C4-2B (cell line): ENCODE data around the gene NME7.

ENCODE experiments used
- CTCF ChIP-seq: fragments of 450-650 bp; conservative IDR thresholded peaks from 2 replicates; pipeline ENCODE4 v1.5.1; 2017; ENCODE audit warnings: mild to moderate bottlenecking
- ZFX ChIP-seq: fragments of 450-650 bp; IDR thresholded peaks from 2 replicates; pipeline ENCODE4 v1.6.1; 2017

DNA sequence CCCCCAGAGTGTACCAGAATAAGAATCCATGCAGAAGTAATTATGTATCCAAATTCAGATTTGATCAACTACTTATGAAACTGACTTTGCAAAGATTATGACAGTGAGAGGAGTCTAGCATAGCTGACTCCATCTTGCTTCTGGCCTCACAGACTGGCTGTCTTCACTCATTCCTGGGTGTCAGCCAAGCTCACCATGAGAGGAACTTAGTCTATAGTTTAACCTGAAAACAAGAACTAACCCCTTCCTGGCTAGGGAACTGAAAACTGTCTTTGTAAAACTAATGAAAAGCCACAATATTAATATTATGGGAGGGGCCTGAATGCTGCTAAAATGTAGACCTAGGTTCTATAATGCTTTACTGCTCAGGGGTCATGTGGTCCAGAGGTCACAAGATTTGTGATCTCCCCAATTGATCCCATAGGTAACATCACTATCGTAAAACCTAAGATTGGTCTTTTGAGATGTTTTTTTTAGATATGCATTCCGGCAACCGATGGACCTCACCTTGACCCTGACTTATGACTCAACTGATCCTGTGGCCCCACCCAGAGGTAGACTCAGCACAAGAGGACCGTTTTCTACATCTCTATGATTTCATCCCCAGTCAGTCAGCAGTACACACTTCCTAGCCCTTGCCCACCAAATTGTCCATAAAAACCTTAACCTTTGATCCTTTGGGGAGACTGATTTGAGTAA lies 206.0 kb downstream of the NME7 start:
- TF ChIP-seq CTCF, result no peak
- TF ChIP-seq ZFX, result no peak
